ENCODE results near the gene MCM10. TPM values are rescaled to one million over a fixed set of nuclear protein-coding genes. Genes with fewer than 3 reads are reported as not detected.

Gene MCM10
- total and polyA plus RNA-seq, 2 experiments from 2014 or later, result 4.7 to 5.2 TPM

DNA sequence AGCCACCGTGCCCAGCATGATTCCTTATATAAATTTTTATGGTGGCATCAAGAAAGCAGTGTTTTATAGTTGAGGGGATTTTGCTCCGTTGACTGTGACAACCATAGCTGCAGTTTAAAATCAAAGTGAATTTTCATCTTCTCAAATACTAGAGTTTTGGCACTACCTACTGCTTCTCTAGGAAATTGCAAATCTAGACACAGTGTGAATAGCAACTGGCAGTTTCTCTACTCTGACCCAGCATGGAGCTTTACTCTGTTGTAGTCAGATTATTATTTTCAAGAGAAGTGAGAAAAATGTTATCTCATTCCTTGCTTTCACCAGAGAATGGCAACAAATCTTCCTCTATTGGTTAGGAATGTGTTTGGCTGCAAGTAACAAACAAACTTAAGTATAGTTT, 22.9 kb downstream of the MCM10 start:
- Histone ChIP-seq H2AFZ (no peak overlapping the region), H3K9me2 (ENCODE audit: insufficient read depth) (no peaks in the 10 kb centered on the region), H3K4me3 (no peak overlapping the region), H3K27me3 (replicated peaks; ENCODE audit: insufficient read depth) (no peaks in the 10 kb centered on the region), H3K79me2 (ENCODE audit: insufficient read depth) (no peaks in the 10 kb centered on the region), H3K4me2 (ENCODE audit: unreplicated experiment) (no peak overlapping the region), H3K36me3 (ENCODE audit: low read depth) (no peaks in the 10 kb centered on the region), H3F3A (ENCODE audit: insufficient read depth) (no peaks in the 10 kb centered on the region), H4K20me1 (ENCODE audit: insufficient read depth) (no peaks in the 10 kb centered on the region), H3K4me1 (ENCODE audit: insufficient read depth) (no peaks in the 10 kb centered on the region), H3K9me3 (ENCODE audit: low read depth) (no peaks in the 10 kb centered on the region), H3K27ac (no peak overlapping the region), H3K9ac (no peak overlapping the region)
- in situ Hi-C loops (cut with MboI), result no loop called here
- WGBS, 2 experiments (ENCODE audit: low coverage in 1 of 2, low lambda C conversion rate in 2 of 2, missing lambda C conversion rate in 2 of 2), result 65 to 69% methylated on average over 2 of the region's 2 CpGs
- no peak for DNase-seq
- no peak for TF ChIP-seq EZH2phosphoT487 (IDR thresholded peaks at IDR 0.05; ENCODE audit: insufficient read depth, low read depth)
- no peak for TF ChIP-seq EZH2 (IDR thresholded peaks at IDR 0.05; ENCODE audit: insufficient read depth, poor library complexity, severe bottlenecking)

DNA sequence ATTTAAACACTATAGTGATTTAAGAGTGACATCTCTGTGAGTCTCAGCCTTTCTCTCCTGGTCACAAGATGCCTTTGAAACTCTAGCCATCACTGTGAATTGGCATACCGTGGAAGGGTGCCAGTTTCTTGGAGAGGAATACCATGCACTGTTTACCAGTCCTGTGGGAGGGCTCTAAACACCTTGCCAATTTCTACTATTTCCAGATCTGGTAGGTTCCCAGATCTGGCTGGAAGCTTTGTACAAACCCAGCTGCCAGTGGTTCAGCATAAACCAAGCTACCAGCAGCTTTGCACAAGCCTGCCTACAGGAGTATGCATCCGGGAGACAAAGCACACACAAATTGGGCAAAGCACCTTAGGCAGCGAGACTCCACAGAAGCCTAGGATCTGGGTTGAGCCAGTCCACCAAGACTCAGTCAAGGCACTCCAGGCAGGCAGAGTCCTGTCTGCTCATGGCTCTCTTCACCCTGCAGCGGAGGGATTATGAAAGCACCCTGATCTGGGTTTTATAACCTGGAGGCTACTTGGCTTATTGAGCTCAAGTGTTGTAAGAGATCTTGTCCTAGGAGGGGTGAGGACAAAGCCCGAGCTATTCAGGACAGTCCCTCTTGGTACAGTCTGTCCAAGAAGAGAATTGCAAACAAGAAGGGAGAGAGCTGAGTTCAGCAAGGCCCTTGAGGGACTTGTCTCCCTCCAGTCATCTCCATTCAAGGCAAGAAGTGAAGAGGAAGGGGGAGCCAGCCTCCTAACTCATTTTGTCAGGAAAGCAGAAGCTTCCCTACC, 23.6 kb downstream of the MCM10 start:
- no peaks in the 10 kb centered on the region for H3K4me1 ChIP-seq (ENCODE audit: insufficient read depth)
- H4K20me1 ChIP-seq (ENCODE audit: insufficient read depth), result no peaks in the 10 kb centered on the region
- H3K4me2 ChIP-seq (ENCODE audit: unreplicated experiment), result no peak overlapping the region
- no peak overlapping the region for H2AFZ ChIP-seq
- no peak for DNase-seq
- no peak overlapping the region for H3K4me3 ChIP-seq
- no peaks in the 10 kb centered on the region for H3K79me2 ChIP-seq (ENCODE audit: insufficient read depth)
- H3K27me3 ChIP-seq (replicated peaks; ENCODE audit: insufficient read depth), result no peaks in the 10 kb centered on the region
- no peaks in the 10 kb centered on the region for H3K9me3 ChIP-seq (ENCODE audit: low read depth)
- 97 to 100% methylated on average over 5 of the region's 5 CpGs for WGBS, 2 experiments (ENCODE audit: low coverage in 1 of 2, low lambda C conversion rate in 2 of 2, missing lambda C conversion rate in 2 of 2)
- no peaks in the 10 kb centered on the region for H3K36me3 ChIP-seq (ENCODE audit: low read depth)
- H3K9me2 ChIP-seq (ENCODE audit: insufficient read depth), result no peaks in the 10 kb centered on the region
- no peak overlapping the region for H3K9ac ChIP-seq
- in situ Hi-C loops (cut with MboI), result no loop called here
- no peak for TF ChIP-seq EZH2phosphoT487 (IDR thresholded peaks at IDR 0.05; ENCODE audit: insufficient read depth, low read depth)
- H3K27ac ChIP-seq, result no peak overlapping the region
- no peaks in the 10 kb centered on the region for H3F3A ChIP-seq (ENCODE audit: insufficient read depth)

GRCh38 chr10:13187135-13187534, 25.8 kb downstream of the MCM10 start:
- H3K9me2 ChIP-seq (ENCODE audit: insufficient read depth), result no peaks in the 10 kb centered on the region
- H3K4me1 ChIP-seq (ENCODE audit: insufficient read depth), result no peaks in the 10 kb centered on the region
- 96 to 97% methylated on average over 3 of the region's 3 CpGs for WGBS, 2 experiments (ENCODE audit: low coverage in 1 of 2, low lambda C conversion rate in 2 of 2, missing lambda C conversion rate in 2 of 2)
- H3K79me2 ChIP-seq (ENCODE audit: insufficient read depth), result no peaks in the 10 kb centered on the region
- H3K36me3 ChIP-seq (ENCODE audit: low read depth), result no peaks in the 10 kb centered on the region
- DNase-seq, result no peak
- H2AFZ ChIP-seq, result no peak overlapping the region
- H3K9ac ChIP-seq, result no peak overlapping the region
- in situ Hi-C loops (cut with MboI), result no loop called here
- H3K27me3 ChIP-seq (replicated peaks; ENCODE audit: insufficient read depth), result no peaks in the 10 kb centered on the region
- H3K27ac ChIP-seq, result no peak overlapping the region
- H3K4me2 ChIP-seq (ENCODE audit: unreplicated experiment), result no peak overlapping the region
- H3K9me3 ChIP-seq (ENCODE audit: low read depth), result no peaks in the 10 kb centered on the region
- no peaks in the 10 kb centered on the region for H4K20me1 ChIP-seq (ENCODE audit: insufficient read depth)
- H3K4me3 ChIP-seq, result no peak overlapping the region
- H3F3A ChIP-seq (ENCODE audit: insufficient read depth), result no peaks in the 10 kb centered on the region
- no peak for TF ChIP-seq EZH2 (IDR thresholded peaks at IDR 0.05; ENCODE audit: insufficient read depth, poor library complexity, severe bottlenecking)
- no peak for TF ChIP-seq EZH2phosphoT487 (IDR thresholded peaks at IDR 0.05; ENCODE audit: insufficient read depth, low read depth)

- H2AFZ ChIP-seq, result no peak overlapping the region
- no peaks in the 10 kb centered on the region for H4K20me1 ChIP-seq (ENCODE audit: insufficient read depth)
- no peaks in the 10 kb centered on the region for H3F3A ChIP-seq (ENCODE audit: insufficient read depth)
- H3K9ac ChIP-seq, result no peak overlapping the region
- H3K4me1 ChIP-seq (ENCODE audit: insufficient read depth), result no peaks in the 10 kb centered on the region
- in situ Hi-C loops (cut with MboI), result no loop called here
- no peaks in the 10 kb centered on the region for H3K9me3 ChIP-seq (ENCODE audit: low read depth)
- 89 to 92% methylated on average over 10 of the region's 10 CpGs for WGBS, 2 experiments (ENCODE audit: low coverage in 1 of 2, low lambda C conversion rate in 2 of 2, missing lambda C conversion rate in 2 of 2)
- H3K36me3 ChIP-seq (ENCODE audit: low read depth), result no peaks in the 10 kb centered on the region
- H3K9me2 ChIP-seq (ENCODE audit: insufficient read depth), result no peaks in the 10 kb centered on the region
- no peak for DNase-seq
- H3K27me3 ChIP-seq (replicated peaks; ENCODE audit: insufficient read depth), result no peaks in the 10 kb centered on the region
- H3K79me2 ChIP-seq (ENCODE audit: insufficient read depth), result no peaks in the 10 kb centered on the region
- H3K4me3 ChIP-seq, result no peak overlapping the region
- TF ChIP-seq EZH2 (IDR thresholded peaks at IDR 0.05; ENCODE audit: insufficient read depth, poor library complexity, severe bottlenecking) (no peak), EZH2phosphoT487 (IDR thresholded peaks at IDR 0.05; ENCODE audit: insufficient read depth, low read depth) (no peak)
- H3K4me2 ChIP-seq (ENCODE audit: unreplicated experiment), result no peak overlapping the region
- no peak overlapping the region for H3K27ac ChIP-seq
These were observed 27.2 kb downstream of the MCM10 start for GRCh38 chr10:13188593-13188992.

Measured in GM23248 (cell line).